HG03378 (cell line): ENCODE data around the gene PPIP5K2.
"Not testable (repeated sequence)": the region's sequence is repeated elsewhere in the genome, so short reads cannot be mapped to it uniquely, and the experiment has no call there.

ENCODE experiments used
- ATAC-seq: cut with Tn5 transposase; IDR thresholded peaks from one replicate; pipeline ENCODE4 v1.9.1; 2021; ENCODE audit warnings: mild to moderate bottlenecking, moderate library complexity; ENCODE audit not compliant: unreplicated experiment

Gene PPIP5K2

DNA sequence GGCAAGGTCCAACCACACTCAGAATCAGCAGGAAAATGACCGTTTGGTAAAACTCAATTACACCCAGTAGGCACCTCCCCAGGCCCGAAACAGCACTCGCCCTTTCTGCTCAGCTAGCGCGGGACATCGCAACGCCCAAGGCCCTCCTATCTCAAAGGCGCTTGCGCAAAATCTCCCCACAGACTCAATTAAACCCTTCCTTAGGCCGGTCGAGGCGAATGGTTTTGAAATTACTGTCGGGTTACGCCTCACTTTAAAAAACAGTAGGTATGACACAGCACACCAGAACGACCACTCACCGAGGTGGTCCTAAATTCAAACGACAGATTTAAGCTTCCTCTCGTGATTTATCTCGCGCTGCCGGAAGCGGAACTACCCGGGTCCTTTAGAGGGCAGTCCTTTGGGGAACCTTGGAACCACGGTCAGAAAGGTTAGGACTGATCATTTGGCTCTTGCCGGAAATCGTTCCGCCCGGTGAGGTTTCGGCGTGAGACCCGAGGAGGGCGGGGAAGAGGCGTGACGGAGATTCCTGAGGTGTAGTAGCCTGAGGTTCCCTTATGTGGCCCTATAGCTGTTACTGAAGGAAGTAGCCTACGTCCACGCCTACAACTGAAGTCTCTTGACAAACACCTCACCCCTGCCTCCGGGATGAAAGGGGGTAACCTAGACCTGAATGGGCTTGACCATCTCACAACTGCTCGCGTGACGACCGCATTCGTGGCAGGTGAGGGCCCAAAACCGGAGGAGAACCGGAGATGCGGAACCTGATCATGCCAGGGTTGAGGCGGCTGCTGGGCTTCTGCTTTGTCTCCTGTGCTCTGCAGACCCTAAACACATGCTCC, at the start of gene PPIP5K2, which contains the start of gene GIN1:
TSS of gene PPIP5K2 (plus strand) at position 537 of the 842 bp plus-strand sequence. CDS start 9,289 bp downstream, outside the sequence.
TSS of gene GIN1 (minus strand) at position 374 of the 842 bp plus-strand sequence. CDS start 11,431 bp downstream, outside the sequence.
- ATAC-seq, result peak; percentile 94

DNA sequence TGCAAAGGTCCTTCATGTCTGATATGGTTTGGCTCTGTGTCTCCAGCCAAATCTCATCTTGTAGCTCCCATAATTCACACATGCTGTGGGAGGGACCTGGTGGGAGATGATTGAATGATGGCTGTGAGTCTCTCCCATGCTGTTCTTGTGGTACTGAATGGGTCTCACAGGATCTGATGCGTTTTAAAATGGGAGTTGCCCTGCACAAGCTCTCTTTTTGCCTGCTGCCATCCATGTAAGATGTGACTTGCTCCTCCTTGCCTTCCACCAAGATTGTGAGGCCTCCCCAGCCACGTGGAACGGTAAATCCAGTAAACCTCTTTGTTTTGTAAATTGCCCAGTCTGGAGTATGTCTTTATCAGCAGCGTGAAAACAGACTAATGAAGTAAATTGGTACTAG, 46.6 kb upstream of the PPIP5K2 start:
- not testable (repeated sequence) for ATAC-seq

DNA sequence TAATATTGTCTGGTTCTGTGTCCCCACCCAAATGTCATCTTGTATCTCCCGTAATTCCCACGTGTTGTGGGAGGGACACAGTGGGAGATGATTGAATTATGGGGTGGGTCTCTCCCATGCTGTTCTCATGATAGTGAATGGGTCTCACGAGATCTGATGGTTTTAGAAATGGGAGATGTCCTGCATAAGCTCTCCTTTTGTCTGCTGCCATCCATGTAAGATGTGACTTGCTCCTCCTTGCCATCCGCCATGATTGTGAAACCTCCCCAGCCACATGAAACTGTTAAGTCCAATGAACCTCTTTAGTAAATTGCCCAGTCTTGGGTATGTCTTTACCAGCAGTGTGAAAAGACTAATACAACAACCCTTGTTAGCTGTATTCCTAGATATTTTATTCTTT, 44.7 kb upstream of the PPIP5K2 start:
- no peak for ATAC-seq

DNA sequence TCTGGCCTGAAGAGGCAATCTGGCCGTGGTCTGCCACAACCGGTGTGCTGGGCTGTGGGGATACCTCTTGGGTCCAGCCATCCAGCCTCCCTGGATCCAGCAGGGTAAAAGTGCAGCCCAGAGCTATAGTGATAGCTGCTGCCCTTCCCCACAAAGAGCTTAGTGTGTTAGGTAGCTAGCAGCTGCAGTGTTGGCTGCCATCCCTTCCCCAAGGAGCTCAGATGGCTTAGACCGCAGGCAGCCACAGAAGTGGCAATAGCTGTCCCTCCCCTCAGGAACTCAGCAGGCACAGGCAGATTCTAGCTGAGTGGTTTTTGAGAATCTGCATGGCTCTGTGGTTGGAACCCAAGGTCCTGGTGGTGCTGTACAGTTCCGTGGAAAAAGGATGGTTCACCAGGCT, 40.3 kb upstream of the PPIP5K2 start:
- ATAC-seq, result no peak

DNA sequence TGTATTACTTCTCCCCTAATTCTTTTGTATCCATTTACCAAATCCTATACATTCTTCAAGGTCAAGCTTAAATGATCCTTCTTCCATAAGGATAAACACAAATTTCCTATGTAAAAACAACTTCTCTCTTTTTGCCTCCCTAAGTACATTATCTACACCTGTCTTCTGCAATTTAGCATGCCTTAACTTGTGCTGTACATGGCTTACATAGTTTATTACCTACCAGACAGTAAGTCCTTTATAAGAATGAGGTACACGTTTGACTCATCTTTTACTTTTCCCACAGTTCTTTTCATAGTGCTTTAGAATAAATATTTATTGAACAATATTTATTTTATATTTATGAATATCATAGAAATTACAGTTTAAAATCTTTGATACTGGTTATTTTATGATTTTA, 33.6 kb upstream of the PPIP5K2 start:
- ATAC-seq, result no peak

DNA sequence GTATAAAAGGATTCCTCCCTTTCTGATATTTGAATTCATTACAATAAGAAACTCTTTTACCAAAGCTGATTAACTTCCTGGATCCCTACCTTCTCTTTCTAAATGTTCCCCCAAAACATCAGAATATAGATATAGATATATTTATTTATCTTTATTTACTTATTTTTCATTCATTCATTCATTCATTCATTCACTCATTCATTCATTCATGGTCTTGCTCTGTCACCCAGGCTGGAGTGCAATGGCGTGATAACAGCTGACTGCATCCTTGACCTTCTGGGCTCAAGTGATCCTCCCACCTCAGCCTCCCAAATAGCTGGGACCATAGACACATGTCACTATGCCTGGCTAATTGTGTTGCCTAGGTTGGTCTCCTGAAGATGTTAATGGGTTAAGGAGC, 30.8 kb upstream of the PPIP5K2 start:
- no peak for ATAC-seq

DNA sequence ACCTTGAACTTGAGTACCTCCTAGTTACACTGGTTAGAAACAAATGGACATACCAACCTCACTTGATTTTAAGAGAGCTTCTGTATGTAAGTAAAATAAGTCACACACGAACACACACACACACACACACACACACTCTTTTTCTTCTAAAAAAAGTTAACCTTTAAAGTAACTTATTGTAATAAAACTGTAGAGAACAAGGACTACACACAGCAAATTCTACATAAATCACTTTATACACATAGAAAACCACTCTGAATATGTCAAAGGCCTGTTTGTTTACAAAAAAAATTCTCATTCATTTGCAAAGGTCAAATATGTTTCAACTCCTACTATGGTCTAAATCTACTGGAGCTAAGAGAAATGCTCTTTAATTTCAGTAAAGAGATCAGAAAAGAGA, 29.3 kb upstream of the PPIP5K2 start:
- no peak for ATAC-seq

DNA sequence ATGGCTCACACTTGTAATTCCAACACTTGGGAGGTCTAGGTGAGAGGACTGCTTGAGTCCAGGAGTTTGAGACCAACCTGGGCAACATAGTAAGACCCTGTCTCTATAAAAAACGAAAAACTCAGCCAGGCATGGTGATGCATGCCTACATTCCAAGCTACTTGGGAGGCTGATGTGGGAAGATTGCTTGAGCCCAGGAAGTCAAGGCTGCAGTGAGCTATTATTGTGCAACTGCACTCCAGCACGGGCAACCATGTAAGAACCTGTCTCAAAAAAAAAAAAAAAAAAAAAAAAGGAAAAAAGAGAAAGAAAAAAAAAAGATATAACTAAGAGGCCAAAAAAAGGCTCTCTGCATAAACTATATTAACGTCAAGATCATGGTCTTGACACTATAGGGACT, 27.4 kb upstream of the PPIP5K2 start:
- no peak for ATAC-seq

DNA sequence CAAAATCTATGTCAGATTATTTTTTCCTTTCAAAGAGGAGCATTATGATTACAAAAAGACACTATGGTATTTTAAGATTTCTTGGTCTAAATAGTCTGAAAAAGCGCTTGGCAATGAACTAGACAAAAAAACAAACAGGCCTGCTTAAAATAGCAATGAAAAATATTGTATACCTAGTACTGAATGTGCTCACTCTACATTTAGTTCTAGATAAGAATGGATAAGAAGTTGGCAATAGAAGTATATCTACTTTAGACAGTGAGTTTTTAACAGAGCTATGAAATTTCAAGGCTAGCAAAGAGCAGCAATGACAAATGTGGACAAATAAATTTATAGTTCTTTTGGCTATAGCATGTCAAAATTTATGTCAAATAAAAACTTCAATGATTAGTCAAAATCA, 26.4 kb upstream of the PPIP5K2 start:
- ATAC-seq, result no peak

DNA sequence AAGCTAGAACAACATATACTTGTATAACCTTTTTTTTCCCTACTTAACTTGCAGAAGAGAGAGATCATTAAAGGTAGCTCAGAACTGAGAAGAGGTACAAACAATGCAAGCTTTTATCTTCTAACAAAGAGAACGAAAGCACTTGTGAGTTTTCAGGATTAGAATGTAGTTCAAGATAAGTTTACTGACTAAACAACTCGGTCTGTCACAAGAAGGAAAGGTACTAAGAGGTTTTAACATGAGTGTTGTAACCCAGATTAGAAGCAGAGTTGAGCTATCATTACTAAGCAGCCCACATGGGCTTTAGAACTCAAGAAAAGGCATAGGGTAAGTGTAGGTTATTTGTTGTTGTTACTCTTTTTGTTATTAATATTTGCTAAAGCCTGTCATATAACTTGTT, 25.4 kb upstream of the PPIP5K2 start:
- no peak for ATAC-seq

DNA sequence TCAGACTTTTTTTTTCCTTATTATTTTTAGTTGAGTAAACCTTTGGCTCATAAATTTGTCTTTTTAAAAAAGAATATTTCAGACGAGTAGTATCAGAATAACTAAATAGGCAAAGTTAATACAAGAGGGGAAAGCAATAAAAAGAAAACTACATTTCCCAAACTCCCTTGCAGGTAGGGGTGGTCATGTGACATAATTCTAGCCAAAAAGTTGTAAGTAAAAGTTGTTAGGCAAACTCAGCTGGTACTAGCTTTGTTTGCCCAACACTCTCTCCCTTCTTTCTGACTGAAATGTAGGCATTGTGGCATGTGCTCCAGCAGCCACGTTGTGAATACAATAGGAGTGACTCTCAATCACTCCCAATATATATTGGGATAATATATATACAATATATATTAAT, 21.1 kb upstream of the PPIP5K2 start:
- no peak for ATAC-seq

DNA sequence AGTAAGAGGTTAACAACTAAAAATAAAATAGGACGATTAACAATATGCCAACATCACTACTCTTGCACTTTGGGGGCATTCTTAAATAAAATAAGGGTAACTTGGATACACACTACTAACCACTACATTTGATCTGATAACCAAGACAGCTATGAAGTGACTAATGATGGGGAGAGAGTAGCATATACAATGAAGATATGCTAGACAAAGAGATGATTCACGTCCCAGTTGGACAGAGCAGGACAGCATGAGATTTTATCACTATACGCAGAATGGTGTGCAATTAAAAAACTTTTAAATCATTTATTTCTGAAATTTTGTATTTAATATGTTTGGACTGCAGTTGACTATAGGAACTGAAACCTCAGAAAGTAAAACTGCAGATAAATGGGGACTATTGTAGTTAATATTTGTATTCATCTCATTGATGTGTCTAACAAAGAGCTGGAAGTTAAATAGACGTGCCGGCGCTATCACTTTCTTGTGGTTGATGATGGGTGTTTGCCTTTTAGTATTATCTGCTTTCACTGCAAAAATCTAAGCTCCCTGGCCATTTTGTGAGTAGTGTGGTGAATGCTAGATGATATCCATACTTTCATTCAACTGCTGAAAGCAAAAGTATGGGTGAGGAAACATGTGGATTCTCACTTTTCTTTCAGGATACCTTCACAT, 18.9 kb upstream of the PPIP5K2 start:
- ATAC-seq, result no peak

DNA sequence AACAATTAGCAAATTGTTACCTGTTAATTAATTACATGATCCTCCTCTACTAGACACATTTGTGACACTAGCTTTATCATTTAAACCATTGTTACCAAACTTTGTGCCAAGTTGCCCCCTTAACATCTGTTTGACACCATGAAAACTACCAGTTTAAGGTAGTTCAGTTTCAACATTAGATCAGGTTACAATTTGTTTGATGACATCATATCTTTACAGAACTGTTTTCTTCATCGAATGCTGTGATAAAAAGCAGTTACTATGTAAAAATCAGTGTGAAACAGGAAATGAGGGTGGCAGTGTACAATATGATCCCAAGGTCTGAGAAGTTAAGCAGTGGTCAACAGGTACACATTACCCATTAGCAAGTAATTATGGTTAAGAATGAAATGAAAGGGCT, 17.9 kb upstream of the PPIP5K2 start:
- ATAC-seq, result no peak

DNA sequence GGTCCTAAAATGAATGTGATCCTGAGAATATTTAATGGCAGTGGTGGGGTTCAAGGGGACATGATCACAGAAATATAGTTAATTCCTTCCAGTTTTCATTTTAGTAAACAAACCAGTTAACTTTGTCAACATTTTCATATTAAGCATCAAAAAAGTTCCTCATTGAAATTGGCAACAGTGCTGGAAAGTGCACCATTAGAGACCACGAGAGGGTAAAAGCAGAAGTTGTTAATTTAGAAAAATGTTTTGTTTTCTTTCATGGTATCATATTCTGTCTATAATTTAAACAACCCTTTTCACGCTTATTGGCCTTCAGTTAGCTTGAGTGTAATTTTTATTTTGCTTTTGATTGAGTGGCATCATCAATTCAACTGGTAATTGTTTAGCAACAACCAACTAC, 12.0 kb upstream of the PPIP5K2 start:
- no peak for ATAC-seq

DNA sequence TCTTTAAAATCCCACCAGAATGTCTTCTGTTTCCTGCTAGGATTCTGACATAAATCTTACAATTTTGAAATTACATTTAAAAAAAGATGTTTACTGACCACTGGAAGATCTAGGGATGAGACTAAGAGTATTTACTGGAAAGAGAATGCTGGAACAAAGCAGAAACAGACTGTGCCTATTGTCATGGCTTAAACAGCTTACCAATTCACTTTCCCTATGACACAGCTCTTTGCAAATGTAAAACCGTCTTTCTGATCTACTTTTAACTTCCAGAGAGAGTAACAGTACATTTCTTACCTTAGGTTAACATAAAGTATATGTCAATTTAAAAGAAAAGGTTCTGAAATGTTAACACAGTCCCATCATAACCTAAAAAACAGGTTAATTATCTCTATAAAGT, 10.8 kb upstream of the PPIP5K2 start:
- ATAC-seq, result no peak

DNA sequence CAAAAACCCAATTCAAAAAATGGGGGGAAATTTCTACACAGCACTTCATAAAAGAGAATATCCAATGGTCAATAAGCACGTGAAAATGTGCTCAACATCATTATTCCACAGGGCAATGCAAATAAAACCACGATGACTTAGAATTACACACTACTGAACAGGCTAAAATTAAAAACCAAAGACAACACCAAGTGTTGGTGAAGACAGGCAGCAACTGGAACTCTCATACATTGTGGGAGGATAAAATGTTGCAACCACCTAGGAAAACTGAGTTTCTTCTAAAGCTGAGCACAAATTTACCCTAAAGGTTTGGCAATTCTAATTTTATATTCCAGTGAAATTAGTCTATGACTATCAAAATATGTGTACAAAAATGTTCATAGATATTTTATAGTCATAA, 9.7 kb upstream of the PPIP5K2 start:
- no peak for ATAC-seq

DNA sequence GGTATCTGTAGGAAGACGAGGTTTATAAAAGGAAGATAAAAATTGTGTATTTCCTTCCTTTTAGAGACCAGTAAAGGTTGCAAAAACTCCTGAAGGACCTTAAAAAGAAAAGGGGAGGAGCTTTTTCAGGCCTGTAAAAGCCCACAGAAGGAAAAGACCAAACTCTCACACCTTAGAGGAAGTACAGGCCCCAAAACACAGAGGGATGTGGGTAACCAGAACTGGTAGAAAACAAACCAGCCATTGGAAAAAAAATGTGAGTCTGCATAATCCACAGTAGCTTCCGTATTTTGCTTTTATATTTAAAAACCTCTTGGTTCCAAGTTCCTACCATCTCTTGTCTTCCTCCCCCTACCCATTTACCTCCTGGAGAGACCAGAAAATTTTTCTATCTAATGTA, 8.6 kb upstream of the PPIP5K2 start:
- no peak for ATAC-seq

DNA sequence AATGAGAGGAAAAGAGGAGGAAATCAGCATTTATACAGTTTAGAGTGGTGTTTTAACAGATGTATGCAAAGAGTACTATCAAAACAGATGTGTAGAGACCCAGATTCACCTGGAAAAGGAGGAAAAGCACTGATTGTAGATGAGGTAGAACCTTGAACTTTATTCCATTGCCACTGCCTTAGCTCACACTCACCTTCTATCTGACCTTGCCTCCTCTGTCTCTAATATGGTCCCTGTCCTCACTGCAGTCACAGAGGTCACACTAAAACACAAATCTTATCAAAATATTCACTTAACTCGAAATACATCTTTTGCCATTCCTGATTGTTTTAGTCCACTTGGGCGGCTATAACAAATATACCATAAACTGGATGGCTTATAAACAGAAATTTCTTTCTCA, 7.2 kb upstream of the PPIP5K2 start:
- no peak for ATAC-seq

DNA sequence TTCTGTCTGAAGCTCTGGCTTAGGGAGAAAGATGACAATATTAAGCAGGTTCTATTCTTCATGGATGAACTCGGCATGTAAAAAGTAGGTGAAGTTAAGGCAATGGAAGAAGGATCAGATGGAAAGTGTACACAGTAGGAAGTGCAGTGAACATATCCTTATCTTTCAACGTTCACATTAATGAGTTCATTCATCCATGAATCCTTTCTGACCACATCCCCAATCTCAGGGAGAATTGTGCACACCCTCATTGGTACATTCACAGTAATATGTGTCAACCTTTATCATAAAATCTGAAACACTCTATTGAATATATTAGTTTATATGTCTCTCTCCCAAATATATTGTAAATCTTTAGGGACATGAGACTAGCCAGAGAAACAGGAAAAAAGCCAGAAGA, 5.7 kb upstream of the PPIP5K2 start:
- no peak for ATAC-seq

DNA sequence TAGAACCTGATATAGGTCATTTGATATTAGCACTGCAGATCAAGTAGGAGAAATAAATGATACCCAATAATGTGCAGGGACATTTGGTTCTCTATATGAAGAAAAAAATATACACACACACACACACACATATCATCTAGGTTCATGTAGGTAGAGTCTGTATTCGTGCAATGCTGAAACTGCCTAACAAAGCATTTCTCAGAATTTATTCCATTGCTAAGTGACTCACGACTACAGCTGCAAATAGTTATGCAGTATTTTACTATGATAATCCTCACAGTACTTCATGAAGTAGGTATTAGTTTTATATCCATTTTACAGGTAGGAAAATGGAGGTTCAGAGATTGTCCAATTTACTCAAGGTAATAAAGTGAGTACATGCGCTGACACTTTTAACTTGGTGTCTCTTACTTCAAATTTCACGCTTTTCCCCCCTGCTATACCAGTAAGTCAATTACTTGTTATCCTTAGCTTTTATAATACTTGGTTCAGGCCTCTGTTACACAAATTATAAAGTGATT, 2.6 kb upstream of the PPIP5K2 start:
- no peak for ATAC-seq

DNA sequence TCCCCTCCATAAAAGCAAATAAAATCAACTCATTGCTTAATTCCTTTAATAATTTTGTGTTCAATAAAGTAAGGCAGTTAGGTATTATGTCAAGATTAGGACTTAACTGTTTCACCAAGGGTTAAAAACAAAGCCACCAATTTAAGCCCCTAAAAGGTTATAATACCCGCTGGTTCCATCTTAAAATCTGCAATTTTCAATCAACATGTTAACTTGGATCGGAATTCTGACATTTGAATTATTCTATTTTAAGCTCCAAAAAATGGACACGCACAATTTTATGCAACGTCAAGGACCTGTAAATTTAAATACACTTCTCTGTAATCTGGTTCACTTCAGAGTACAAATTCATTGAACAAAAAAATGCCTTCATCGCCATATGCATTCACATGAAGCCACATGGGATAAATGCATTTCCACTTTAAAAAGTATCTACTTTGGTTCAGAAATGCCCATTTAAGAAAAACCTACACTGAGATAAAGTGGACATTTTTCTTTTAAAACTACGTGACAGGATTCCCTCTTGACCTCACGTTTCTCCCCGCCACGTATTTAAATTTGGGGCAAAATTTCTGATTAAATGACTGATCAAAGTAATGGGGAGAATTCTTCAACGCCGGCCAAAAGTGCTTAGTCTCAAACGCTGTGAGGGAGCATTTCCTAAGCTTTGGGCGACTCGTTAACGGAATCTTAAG, 884 bp upstream of the PPIP5K2 start:
- no peak for ATAC-seq
